Hepatocyte (in vitro differentiated cells): ENCODE data around the gene VTA1.

Source experiments
- EZH2 ChIP-seq: fragments of 200-600 bp; sonication (generic); IDR thresholded peaks from 2 replicates; pipeline ENCODE4 v1.6.1; 2016; ENCODE audit warnings: antibody characterized with exemption, mild to moderate bottlenecking, borderline replicate concordance
- EZH2phosphoT487 ChIP-seq: fragments of 200-600 bp; sonication (generic); IDR thresholded peaks from one replicate; pipeline ENCODE4 v1.6.1; 2018; ENCODE audit warnings: antibody characterized with exemption, mild to moderate bottlenecking, low read depth, moderate library complexity; ENCODE audit not compliant: unreplicated experiment, severe bottlenecking
- TF ChIP-seq, protein P1 (sequence below): fragments of 200-600 bp; sonication (generic); IDR thresholded peaks from 2 replicates; pipeline ENCODE4 v1.5.1; 2016; ENCODE audit warnings: antibody characterized with exemption, mild to moderate bottlenecking; ENCODE audit not compliant: poor library complexity

DNA sequence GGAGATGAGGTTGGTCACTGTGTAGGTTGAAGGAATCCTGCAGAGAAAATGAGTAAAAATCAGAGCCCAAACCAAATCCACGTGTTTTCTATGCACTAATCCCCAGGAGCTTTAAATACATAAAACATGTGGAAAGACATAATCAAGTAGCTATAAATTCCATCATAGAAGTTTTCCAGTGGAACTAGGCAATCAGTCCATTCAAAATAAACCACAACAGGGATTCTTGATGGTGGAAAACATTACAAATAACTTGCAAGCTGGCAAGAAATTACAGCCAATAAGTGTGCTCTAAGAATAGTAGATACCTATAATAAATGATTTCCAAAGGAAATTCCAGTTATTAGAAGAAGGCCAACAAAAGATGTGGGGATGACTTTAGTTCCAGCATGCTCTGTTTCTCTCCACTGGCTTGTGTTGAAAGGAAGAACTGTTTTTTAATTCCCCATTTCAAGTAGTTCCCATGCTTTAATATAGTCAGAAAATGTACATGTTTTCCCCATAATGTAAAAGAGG, 104.9 kb downstream of the VTA1 start:
- TF ChIP-seq EZH2 (no peak), EZH2phosphoT487 (no peak)
- TF ChIP-seq, protein P1, sequence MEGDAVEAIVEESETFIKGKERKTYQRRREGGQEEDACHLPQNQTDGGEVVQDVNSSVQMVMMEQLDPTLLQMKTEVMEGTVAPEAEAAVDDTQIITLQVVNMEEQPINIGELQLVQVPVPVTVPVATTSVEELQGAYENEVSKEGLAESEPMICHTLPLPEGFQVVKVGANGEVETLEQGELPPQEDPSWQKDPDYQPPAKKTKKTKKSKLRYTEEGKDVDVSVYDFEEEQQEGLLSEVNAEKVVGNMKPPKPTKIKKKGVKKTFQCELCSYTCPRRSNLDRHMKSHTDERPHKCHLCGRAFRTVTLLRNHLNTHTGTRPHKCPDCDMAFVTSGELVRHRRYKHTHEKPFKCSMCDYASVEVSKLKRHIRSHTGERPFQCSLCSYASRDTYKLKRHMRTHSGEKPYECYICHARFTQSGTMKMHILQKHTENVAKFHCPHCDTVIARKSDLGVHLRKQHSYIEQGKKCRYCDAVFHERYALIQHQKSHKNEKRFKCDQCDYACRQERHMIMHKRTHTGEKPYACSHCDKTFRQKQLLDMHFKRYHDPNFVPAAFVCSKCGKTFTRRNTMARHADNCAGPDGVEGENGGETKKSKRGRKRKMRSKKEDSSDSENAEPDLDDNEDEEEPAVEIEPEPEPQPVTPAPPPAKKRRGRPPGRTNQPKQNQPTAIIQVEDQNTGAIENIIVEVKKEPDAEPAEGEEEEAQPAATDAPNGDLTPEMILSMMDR, result no peak
